BJ (cell line): ENCODE data around the gene RHOT2. TPM values are rescaled to one million over a fixed set of nuclear protein-coding genes. Genes with fewer than 3 reads are reported as not detected.

Experiments used
- CTCF ChIA-PET: fragments of 350-600 bp; formaldehyde crosslinking; extraction: SDS; loops from one replicate; lab custom pipeline; 2021; ENCODE audit warnings: antibody characterized with exemption, inconsistent platforms; lab: Yijun Ruan, JAX
- POLR2A ChIA-PET: fragments of 300-600 bp; sonication (Branson Sonifier 250); formaldehyde crosslinking; extraction: SDS; loops from one replicate; lab custom pipeline; 2021; ENCODE audit warnings: antibody characterized with exemption; lab: Charles Lee
- DNase-seq: peaks from one replicate; pipeline ENCODE4 v3.0.0-alpha.2; 2011; ENCODE audit warnings: low read depth
- H3K27me3 ChIP-seq: 2 replicates; pipeline ENCODE4 v1.6.0; 2011; ENCODE audit warnings: low read length; ENCODE audit not compliant: control insufficient read depth, insufficient read depth
- H3K36me3 ChIP-seq: 2 replicates; pipeline ENCODE4 v1.5.1; 2011; ENCODE audit warnings: low read length; ENCODE audit not compliant: control insufficient read depth, insufficient read depth
- H3K4me3 ChIP-seq: 2 replicates; pipeline ENCODE4 v1.5.1; 2011; ENCODE audit warnings: low read depth, mild to moderate bottlenecking, control low read depth, low read length
- CTCF ChIP-seq: IDR thresholded peaks from 2 replicates; pipeline ENCODE4 v1.5.1; 2011; ENCODE audit warnings: low read depth, mild to moderate bottlenecking, control low read depth, inconsistent platforms, low read length, moderate library complexity; ENCODE audit not compliant: insufficient read depth
- polyA plus RNA-seq: library from polyadenylated mRNA; depleted of rRNA; stranded (reverse); fragments of >200 nt; gene quantifications from 2 replicates; pipeline ENCODE4 v1.2.3, GENCODE V29; 2011

RHOT2 gene
- polyA plus RNA-seq, 1 experiment: 81.7 TPM

- ChIA-PET POLR2A (no interaction called here), CTCF (interaction anchor here (1.7 kb wide), 1 partner anchor 22 kb away, joined by 5 read pairs; no protein-coding TSS in a partner anchor)
- peaks cover 3% of the 10 kb centered on the region for H3K36me3 ChIP-seq
- no peak overlapping the region for H3K4me3 ChIP-seq
- no peak for DNase-seq
- no peak for TF ChIP-seq CTCF
- H3K27me3 ChIP-seq: no peaks in the 10 kb centered on the region
These were observed 45.0 kb upstream of the RHOT2 start for GRCh38 chr16:622920-623280.

GRCh38 chr16:624526-625070, 43.3 kb upstream of the RHOT2 start:
- Histone ChIP-seq H3K36me3 (peaks cover 5% of the 10 kb centered on the region), H3K27me3 (no peaks in the 10 kb centered on the region), H3K4me3 (no peak overlapping the region)
- ChIA-PET CTCF (no interaction called here), POLR2A (no interaction called here)
- no peak for DNase-seq
- TF ChIP-seq CTCF: no peak

GRCh38 chr16:625117-625976, 42.6 kb upstream of the RHOT2 start:
- peaks cover 5% of the 10 kb centered on the region for H3K36me3 ChIP-seq
- ChIA-PET CTCF (no interaction called here), POLR2A (no interaction called here)
- no peak for DNase-seq
- H3K4me3 ChIP-seq: no peak overlapping the region
- TF ChIP-seq CTCF: no peak
- H3K27me3 ChIP-seq: no peaks in the 10 kb centered on the region

GRCh38 chr16:625977-626765, 41.8 kb upstream of the RHOT2 start:
- ChIA-PET POLR2A (no interaction called here), CTCF (no interaction called here)
- no peak for TF ChIP-seq CTCF
- peaks cover 5% of the 10 kb centered on the region for H3K36me3 ChIP-seq
- H3K27me3 ChIP-seq: no peaks in the 10 kb centered on the region
- no peak overlapping the region for H3K4me3 ChIP-seq
- DNase-seq: no peak

GRCh38 chr16:626787-627453, 41.0 kb upstream of the RHOT2 start:
- CTCF ChIA-PET: no interaction called here
- H3K36me3 ChIP-seq: peaks cover 5% of the 10 kb centered on the region
- peak; percentile 62 for DNase-seq
- H3K4me3 ChIP-seq: no peak overlapping the region
- POLR2A ChIA-PET: no interaction called here
- no peaks in the 10 kb centered on the region for H3K27me3 ChIP-seq
- no peak for TF ChIP-seq CTCF
